Stomach (tissue), 9 donors: ENCODE data around the gene ANKRD52. TPM values are rescaled to one million over a fixed set of nuclear protein-coding genes. Genes with fewer than 3 reads are reported as not detected.
A peak's percentile ranks its signal among the peaks of the same experiment; 100 is the strongest.

ENCODE experiments used
- DNase-seq, 2 donors: peaks; one replicate each; pipeline versions ENCODE4 v3.0.0 to v3.0.0-alpha.2; 2013 to 2019
- H3K27ac ChIP-seq, 5 donors: fragments of 200-600 bp in 4 of 5; sonication (generic) in 4 of 5; one replicate each; pipeline ENCODE4 v1.5.1; 2013 to 2019; ENCODE audit warnings: mild to moderate bottlenecking in 1 of 5, moderate library complexity in 1 of 5
- H3K27me3 ChIP-seq, 3 donors: fragments of 200-600 bp; sonication (generic); one replicate each; pipeline ENCODE4 v1.5.1; 2017 to 2019; ENCODE audit warnings: mixed run types in 1 of 3
- H3K36me3 ChIP-seq, 4 donors: fragments of 200-600 bp; sonication (generic); 1 replicate in 3 of 4; 2 replicates in 1 of 4; pipeline ENCODE4 v1.5.1; 2016 to 2019
- H3K4me1 ChIP-seq, 4 donors: fragments of 200-600 bp; sonication (generic); one replicate each; pipeline ENCODE4 v1.5.1; 2016 to 2019
- H3K4me3 ChIP-seq, 4 donors: fragments of 200-600 bp; sonication (generic) in 3 of 4; one replicate each; pipeline ENCODE4 v1.5.1; 2016 to 2019; ENCODE audit warnings: mild to moderate bottlenecking in 1 of 4
- H3K9me3 ChIP-seq, 4 donors: fragments of 200-600 bp; sonication (generic); one replicate each; pipeline ENCODE4 v1.5.1; 2016 to 2019
- EP300 ChIP-seq: sonication (generic); formaldehyde crosslinking; IDR thresholded peaks from one replicate; pipeline ENCODE4 v1.6.1; 2017; ENCODE audit warnings: antibody characterized with exemption
- POLR2A ChIP-seq, 4 donors: fragments of 450-650 bp; IDR thresholded peaks; one replicate each; pipeline ENCODE4 v1.6.1; 2016; ENCODE audit warnings: antibody characterized with exemption in 4 of 4, control low read depth in 2 of 4, mild to moderate bottlenecking in 1 of 4, moderate library complexity in 1 of 4
- POLR2AphosphoS5 ChIP-seq, 3 donors: sonication (generic); formaldehyde crosslinking; IDR thresholded peaks; one replicate each; pipeline ENCODE4 v1.6.1; 2016; ENCODE audit warnings: antibody characterized with exemption in 3 of 3
- WGBS, 5 donors: extraction: QIAGEN DNeasy Blood & Tissue Kit in 3 of 5; methylation state at CpG; one replicate each; pipeline versions ENCODE4 v1.1.5 to v1.1.7; 2013 to 2018; 5-methylcytosine and 5-hydroxymethylcytosine counted together
- intact Hi-C: fragments of 100-400 bp; cut with DNase I; formaldehyde crosslinking; loops from one replicate; pipeline ENCODE4 v1.15.1; 2023; ENCODE audit warnings: low total_unique reads
- polyA plus RNA-seq, 3 donors: library from polyadenylated mRNA; stranded (reverse); fragments of 200-250 nt; gene quantifications; one replicate each; pipeline ENCODE4 v1.2.3, GENCODE V29; 2013
- total RNA-seq, 5 donors: library from RNA; depleted of rRNA; stranded (reverse); fragments of >200 nt; gene quantifications; one replicate each; pipeline versions ENCODE4 v1.1.0 to v1.2.3, GENCODE V29; 2014 to 2016
- TF ChIP-seq, protein P1 (sequence below), 7 experiments: fragments of 450-650 bp in 4 of 7; fragments of 200-600 bp in 3 of 7; sonication (generic) in 3 of 7; IDR thresholded peaks; one replicate each; pipeline ENCODE4 v1.5.1; 2016 to 2019; ENCODE audit warnings: antibody characterized with exemption in 7 of 7, control low read depth in 2 of 7, mild to moderate bottlenecking in 1 of 7
- donor health status: healthy with polysubstance abuse.
- donor health status: Bipolar disorder and iron deficiency.
- donor health status: healthy.

Gene ANKRD52
- total and polyA plus RNA-seq, 8 donors, result 2.3 to 28.3 (median 10.4) TPM

DNA sequence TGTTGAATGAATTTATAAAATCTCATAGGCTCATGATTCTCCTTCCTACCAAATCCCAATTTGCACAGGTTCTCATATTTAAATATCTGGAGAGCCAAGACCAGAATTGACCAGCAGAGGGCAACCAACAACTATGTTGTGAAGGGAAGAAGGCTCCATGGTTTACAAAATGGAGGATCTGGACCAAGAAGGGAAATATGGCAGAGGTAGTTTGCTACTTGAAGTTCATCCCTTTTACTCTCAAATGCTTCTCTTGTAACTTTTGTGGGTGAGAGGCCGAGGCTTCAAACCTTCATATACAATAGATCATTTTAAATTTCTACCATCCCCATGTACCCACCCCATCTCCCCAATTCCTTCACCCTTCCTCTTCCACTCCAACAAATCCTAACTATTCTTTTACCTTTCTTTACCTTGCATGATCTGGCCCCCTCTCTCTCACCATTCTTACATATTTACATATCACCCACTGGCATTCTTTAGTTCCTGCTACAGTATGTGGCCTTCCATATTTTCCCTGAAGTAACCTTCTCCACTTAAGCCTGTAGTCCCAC, 65.1 kb downstream of the ANKRD52 start:
- Histone ChIP-seq H3K36me3 (no peaks in the 10 kb centered on the region), H3K4me1 (peaks cover 4 to 17% (median 12%) of the 10 kb centered on the region in 4 donors), H3K9me3 (no peaks in the 10 kb centered on the region), H3K4me3 (no peak overlapping the region), H3K27ac (no peak overlapping the region), H3K27me3 (no peaks in the 10 kb centered on the region)
- 28 to 57% (median 45%) methylated on average over 1 of the region's 1 CpG for WGBS, 5 donors
- DNase-seq, result peak; percentile 85 to 93
- intact Hi-C loops, result no loop called here
- TF ChIP-seq EP300 (no peak), POLR2AphosphoS5 (IDR thresholded peaks at IDR 0.05) (peak in 2 of 3 donors; percentile 46 to 81)
- TF ChIP-seq, protein P1, sequence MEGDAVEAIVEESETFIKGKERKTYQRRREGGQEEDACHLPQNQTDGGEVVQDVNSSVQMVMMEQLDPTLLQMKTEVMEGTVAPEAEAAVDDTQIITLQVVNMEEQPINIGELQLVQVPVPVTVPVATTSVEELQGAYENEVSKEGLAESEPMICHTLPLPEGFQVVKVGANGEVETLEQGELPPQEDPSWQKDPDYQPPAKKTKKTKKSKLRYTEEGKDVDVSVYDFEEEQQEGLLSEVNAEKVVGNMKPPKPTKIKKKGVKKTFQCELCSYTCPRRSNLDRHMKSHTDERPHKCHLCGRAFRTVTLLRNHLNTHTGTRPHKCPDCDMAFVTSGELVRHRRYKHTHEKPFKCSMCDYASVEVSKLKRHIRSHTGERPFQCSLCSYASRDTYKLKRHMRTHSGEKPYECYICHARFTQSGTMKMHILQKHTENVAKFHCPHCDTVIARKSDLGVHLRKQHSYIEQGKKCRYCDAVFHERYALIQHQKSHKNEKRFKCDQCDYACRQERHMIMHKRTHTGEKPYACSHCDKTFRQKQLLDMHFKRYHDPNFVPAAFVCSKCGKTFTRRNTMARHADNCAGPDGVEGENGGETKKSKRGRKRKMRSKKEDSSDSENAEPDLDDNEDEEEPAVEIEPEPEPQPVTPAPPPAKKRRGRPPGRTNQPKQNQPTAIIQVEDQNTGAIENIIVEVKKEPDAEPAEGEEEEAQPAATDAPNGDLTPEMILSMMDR (IDR thresholded peaks at IDR 0.05), result peak in 5 of 7 experiments; percentile 57 to 87 (median 84)

DNA sequence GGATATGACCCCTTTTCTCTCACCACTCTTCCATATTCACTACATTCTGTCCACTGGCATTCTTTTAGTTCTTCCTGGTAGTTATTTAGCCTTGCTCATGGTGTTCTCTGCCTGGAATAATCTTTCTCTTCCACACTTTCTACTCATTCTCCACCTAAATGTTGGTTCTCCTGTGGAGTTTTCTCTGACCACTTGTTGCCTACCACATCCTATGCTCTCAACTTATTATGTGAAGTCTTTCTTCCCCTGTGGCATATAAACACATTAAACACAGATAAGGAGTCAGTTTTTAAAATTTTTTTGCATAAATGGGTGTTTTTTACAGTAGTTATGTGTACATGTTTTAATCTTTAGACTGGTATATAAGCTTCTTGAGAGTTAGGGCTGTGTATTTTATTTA, 65.6 kb downstream of the ANKRD52 start:
- no peak for TF ChIP-seq POLR2A (IDR thresholded peaks at IDR 0.05)
- no peak for TF ChIP-seq EP300
- TF ChIP-seq, protein P1 (IDR thresholded peaks at IDR 0.05), result no peak
- no peak for TF ChIP-seq POLR2AphosphoS5 (IDR thresholded peaks at IDR 0.05)
- Histone ChIP-seq H3K9me3 (no peaks in the 10 kb centered on the region), H3K4me1 (peaks cover 9 to 22% (median 17%) of the 10 kb centered on the region in 4 donors), H3K36me3 (no peaks in the 10 kb centered on the region), H3K4me3 (no peak overlapping the region), H3K27me3 (no peaks in the 10 kb centered on the region), H3K27ac (no peak overlapping the region)
- intact Hi-C loops, result no loop called here
- DNase-seq, result no peak

DNA sequence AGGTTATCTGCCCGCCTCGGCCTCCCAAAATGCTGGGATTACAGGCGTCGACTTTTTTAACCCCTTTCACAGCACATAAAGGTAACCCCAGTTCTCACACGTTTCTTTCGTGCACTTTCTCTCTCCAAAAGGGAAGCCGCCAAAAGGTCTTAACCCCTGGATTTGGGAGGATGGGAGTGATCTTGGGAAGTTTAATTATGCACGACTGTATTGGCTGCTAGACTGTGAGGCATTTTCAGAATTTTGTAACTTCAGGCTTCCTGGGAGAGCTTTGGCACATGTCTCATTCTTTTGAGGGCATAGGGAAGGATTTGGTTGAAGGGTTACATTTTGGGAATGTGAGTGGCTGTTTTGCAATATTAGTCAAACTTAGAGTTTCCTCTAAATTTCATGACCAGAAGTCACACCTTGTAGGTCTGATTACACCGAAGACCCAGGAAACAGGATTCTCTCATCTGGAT, 67.5 kb downstream of the ANKRD52 start:
- peaks cover 5 to 12% (median 12%) of the 10 kb centered on the region in 4 donors for H3K36me3 ChIP-seq
- TF ChIP-seq POLR2AphosphoS5 (IDR thresholded peaks at IDR 0.05) (no peak), POLR2A (IDR thresholded peaks at IDR 0.05) (no peak), EP300 (no peak)
- WGBS, 5 donors, result 21 to 27% (median 25%) methylated on average over 9 of the region's 9 CpGs
- peak overlapping the region; percentile 88 to 98 (median 95) for H3K27ac ChIP-seq
- H3K9me3 ChIP-seq, result no peaks in the 10 kb centered on the region
- DNase-seq, result no peak
- H3K4me3 ChIP-seq, result peak overlapping the region; percentile 85 to 98 (median 90)
- intact Hi-C loops, result no loop called here
- peaks cover 14 to 34% (median 22%) of the 10 kb centered on the region in 4 donors for H3K4me1 ChIP-seq
- no peaks in the 10 kb centered on the region for H3K27me3 ChIP-seq

DNA sequence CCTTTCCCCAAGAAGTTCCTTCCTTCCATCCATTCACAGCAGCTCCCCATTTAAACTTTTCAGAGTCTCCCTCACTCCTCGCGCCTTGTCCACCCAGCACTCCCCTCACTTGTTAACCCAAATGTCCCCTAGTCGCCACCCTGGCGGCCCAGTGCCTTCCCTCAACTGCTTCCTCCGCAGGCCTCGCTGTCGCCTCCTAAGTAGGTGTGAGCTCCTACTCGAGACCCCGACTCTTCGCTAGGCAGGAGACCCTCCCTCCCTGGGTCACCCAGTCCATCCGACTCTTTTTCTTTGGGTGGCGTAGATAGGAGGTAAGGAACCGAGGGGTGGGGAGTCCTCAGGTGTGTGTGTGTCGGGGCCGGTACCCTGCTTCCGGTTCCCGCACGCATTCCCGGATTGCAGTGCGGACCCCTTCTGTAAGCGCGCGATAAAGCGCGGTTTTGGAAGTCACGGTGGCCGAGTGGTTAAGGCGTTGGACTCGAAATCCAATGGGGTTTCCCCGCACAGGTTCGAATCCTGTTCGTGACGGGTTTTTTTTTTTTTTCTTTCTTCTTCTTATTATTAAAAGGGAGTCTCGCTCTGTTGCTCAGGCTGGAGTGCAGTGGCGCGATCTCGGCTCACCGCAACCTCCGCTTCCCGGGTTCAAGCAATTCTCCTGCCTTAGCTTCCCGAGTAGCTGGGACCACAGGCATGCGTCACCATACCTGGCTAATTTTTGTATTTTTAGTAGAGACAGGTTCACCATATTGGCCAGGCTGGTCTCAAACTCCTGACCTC, 68.1 kb downstream of the ANKRD52 start:
- intact Hi-C loops, result loop anchor here (5.0 kb wide), 1 partner anchor 58 kb away; no protein-coding TSS in a partner anchor
- H3K36me3 ChIP-seq, result peaks cover 12 to 18% (median 18%) of the 10 kb centered on the region in 4 donors
- TF ChIP-seq POLR2AphosphoS5 (IDR thresholded peaks at IDR 0.05), result peak in 2 of 3 donors; percentile 34 to 54
- TF ChIP-seq EP300, result no peak
- TF ChIP-seq, protein P1 (IDR thresholded peaks at IDR 0.05), result no peak
- H3K4me3 ChIP-seq, result peak overlapping the region; percentile 85 to 98 (median 90)
- H3K9me3 ChIP-seq, result no peaks in the 10 kb centered on the region
- peak; percentile 86 to 96 for DNase-seq
- H3K27ac ChIP-seq, result peak overlapping the region; percentile 88 to 98 (median 95)
- WGBS, 5 donors, result 1% methylated on average over 42 of the region's 42 CpGs
- H3K4me1 ChIP-seq, result peaks cover 14 to 34% (median 22%) of the 10 kb centered on the region in 4 donors
- no peaks in the 10 kb centered on the region for H3K27me3 ChIP-seq
